ENCODE data around the gene LTK. TPM values are rescaled to one million over a fixed set of nuclear protein-coding genes. Genes with fewer than 3 reads are reported as not detected.
A peak's percentile ranks its signal among the peaks of the same experiment; 100 is the strongest.

The LTK gene
- total and polyA plus RNA-seq, 2 experiments from 2014 or later, result 0.14 TPM; not detected in 1

DNA sequence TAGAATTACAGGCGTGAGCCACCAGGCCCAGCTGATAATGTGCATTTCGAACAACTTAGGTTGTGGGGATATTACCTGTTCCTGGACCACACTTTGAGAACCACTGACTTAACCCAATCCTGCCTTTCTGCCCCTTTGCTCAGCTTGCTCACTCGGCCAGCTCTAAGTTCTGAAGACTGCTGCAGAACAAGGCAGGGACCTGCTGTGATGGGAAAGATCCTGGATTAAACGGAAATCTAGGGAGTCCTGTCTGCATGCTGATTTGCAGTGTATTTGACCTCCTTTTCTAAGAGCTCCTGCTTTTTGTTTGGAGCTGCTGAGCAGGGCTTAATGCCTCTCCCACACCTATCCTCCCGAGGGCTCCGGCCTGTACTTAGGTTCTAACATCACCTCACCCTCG, 2.9 kb downstream of the LTK start:
- TF ChIP-seq CREB1 (CRISPR knock-in tag; IDR thresholded peaks at IDR 0.05; ENCODE audit: low read depth) (no peak), EZH2 (IDR thresholded peaks at IDR 0.05; ENCODE audit: low read depth, unreplicated experiment) (peak; percentile 88), POLR2AphosphoS5 (IDR thresholded peaks at IDR 0.05; ENCODE audit: low read depth) (no peak)
- H4K20me1 ChIP-seq (replicated peaks; ENCODE audit: insufficient read depth), result no peaks in the 10 kb centered on the region; the same call in 1 of the 2 replicates
- peak overlapping the region; percentile 62 for H3K4me3 ChIP-seq
- DNase-seq (ENCODE audit: low spot score), result no peak
- H3K36me3 ChIP-seq (ENCODE audit: insufficient read depth), result no peaks in the 10 kb centered on the region
- Mint-ChIP-seq H3K27me3 (ENCODE audit: insufficient read depth, low read depth, poor library complexity) (peaks cover 70% of the 10 kb centered on the region), H3K4me1 (peaks cover 8% of the 10 kb centered on the region; the same call in 1 of the 3 replicates), H3K9me3 (no peaks in the 10 kb centered on the region), H3K27ac (no peak overlapping the region), H3K36me3 (ENCODE audit: low read depth) (no peaks in the 10 kb centered on the region), H3K4me3 (peak overlapping the region; percentile 42; the same call in 2 of the 3 replicates)
- no peak for ATAC-seq
- H3K27me3 ChIP-seq (ENCODE audit: insufficient read depth), result peaks cover 98% of the 10 kb centered on the region
- H3K79me2 ChIP-seq (replicated peaks; ENCODE audit: insufficient read depth), result no peaks in the 10 kb centered on the region
- H3K4me1 ChIP-seq (ENCODE audit: insufficient read depth), result 0 out of 2 replicates have a peak, but pooled peaks cover 10% of the 10 kb centered on the region
- H3K27ac ChIP-seq (ENCODE audit: low read depth), result no peak overlapping the region
- H3K9me2 ChIP-seq (ENCODE audit: insufficient read depth), result no peaks in the 10 kb centered on the region
- peak overlapping the region; percentile 93 for H3K4me2 ChIP-seq
- H3F3A ChIP-seq (replicated peaks; ENCODE audit: low read depth), result peaks cover 23% of the 10 kb centered on the region
- H2AFZ ChIP-seq, result no peak overlapping the region

DNA sequence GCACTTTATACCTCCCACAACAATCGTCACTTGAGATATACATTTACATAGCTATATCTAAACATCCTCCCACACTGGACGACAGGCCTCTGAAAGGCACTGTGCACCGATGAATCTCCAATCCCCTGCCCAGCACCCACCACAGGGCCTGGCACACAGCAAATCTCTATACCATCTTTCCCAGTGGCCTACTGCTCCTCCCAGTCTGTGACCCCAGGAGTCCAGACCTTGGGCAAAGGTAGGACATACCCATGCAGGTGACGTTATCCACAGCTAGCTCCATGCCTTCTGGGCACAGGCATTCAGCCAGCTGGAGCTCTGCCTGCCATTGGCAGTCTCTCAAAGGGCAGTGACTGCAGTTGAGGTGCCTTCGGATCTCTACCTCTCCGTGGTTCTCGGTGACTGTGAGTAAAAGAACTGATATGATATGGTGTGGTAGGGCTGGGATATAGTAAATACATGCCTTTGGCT, 5.8 kb downstream of the LTK start:
- Histone ChIP-seq H3K36me3 (ENCODE audit: insufficient read depth) (no peaks in the 10 kb centered on the region), H3K27ac (ENCODE audit: low read depth) (no peak overlapping the region), H3K27me3 (ENCODE audit: insufficient read depth) (peaks cover 99% of the 10 kb centered on the region), H3K4me1 (ENCODE audit: insufficient read depth) (peaks cover 14% of the 10 kb centered on the region; the same call in 1 of the 2 replicates), H2AFZ (no peak overlapping the region), H3K9me2 (ENCODE audit: insufficient read depth) (no peaks in the 10 kb centered on the region), H3F3A (replicated peaks; ENCODE audit: low read depth) (peaks cover 11% of the 10 kb centered on the region; the same call in 1 of the 2 replicates), H4K20me1 (replicated peaks; ENCODE audit: insufficient read depth) (no peaks in the 10 kb centered on the region; the same call in 1 of the 2 replicates), H3K4me3 (no peak overlapping the region), H3K4me2 (no peak overlapping the region), H3K79me2 (replicated peaks; ENCODE audit: insufficient read depth) (no peaks in the 10 kb centered on the region)
- Mint-ChIP-seq H3K36me3 (ENCODE audit: low read depth) (no peaks in the 10 kb centered on the region), H3K4me1 (0 out of 3 replicates have a peak, but pooled peaks cover 8% of the 10 kb centered on the region), H3K9me3 (no peaks in the 10 kb centered on the region), H3K27me3 (ENCODE audit: insufficient read depth, low read depth, poor library complexity) (peaks cover 81% of the 10 kb centered on the region), H3K4me3 (no peak overlapping the region), H3K27ac (no peak overlapping the region)
- ATAC-seq (no peak), DNase-seq (ENCODE audit: low spot score) (no peak)
- TF ChIP-seq, protein P1, sequence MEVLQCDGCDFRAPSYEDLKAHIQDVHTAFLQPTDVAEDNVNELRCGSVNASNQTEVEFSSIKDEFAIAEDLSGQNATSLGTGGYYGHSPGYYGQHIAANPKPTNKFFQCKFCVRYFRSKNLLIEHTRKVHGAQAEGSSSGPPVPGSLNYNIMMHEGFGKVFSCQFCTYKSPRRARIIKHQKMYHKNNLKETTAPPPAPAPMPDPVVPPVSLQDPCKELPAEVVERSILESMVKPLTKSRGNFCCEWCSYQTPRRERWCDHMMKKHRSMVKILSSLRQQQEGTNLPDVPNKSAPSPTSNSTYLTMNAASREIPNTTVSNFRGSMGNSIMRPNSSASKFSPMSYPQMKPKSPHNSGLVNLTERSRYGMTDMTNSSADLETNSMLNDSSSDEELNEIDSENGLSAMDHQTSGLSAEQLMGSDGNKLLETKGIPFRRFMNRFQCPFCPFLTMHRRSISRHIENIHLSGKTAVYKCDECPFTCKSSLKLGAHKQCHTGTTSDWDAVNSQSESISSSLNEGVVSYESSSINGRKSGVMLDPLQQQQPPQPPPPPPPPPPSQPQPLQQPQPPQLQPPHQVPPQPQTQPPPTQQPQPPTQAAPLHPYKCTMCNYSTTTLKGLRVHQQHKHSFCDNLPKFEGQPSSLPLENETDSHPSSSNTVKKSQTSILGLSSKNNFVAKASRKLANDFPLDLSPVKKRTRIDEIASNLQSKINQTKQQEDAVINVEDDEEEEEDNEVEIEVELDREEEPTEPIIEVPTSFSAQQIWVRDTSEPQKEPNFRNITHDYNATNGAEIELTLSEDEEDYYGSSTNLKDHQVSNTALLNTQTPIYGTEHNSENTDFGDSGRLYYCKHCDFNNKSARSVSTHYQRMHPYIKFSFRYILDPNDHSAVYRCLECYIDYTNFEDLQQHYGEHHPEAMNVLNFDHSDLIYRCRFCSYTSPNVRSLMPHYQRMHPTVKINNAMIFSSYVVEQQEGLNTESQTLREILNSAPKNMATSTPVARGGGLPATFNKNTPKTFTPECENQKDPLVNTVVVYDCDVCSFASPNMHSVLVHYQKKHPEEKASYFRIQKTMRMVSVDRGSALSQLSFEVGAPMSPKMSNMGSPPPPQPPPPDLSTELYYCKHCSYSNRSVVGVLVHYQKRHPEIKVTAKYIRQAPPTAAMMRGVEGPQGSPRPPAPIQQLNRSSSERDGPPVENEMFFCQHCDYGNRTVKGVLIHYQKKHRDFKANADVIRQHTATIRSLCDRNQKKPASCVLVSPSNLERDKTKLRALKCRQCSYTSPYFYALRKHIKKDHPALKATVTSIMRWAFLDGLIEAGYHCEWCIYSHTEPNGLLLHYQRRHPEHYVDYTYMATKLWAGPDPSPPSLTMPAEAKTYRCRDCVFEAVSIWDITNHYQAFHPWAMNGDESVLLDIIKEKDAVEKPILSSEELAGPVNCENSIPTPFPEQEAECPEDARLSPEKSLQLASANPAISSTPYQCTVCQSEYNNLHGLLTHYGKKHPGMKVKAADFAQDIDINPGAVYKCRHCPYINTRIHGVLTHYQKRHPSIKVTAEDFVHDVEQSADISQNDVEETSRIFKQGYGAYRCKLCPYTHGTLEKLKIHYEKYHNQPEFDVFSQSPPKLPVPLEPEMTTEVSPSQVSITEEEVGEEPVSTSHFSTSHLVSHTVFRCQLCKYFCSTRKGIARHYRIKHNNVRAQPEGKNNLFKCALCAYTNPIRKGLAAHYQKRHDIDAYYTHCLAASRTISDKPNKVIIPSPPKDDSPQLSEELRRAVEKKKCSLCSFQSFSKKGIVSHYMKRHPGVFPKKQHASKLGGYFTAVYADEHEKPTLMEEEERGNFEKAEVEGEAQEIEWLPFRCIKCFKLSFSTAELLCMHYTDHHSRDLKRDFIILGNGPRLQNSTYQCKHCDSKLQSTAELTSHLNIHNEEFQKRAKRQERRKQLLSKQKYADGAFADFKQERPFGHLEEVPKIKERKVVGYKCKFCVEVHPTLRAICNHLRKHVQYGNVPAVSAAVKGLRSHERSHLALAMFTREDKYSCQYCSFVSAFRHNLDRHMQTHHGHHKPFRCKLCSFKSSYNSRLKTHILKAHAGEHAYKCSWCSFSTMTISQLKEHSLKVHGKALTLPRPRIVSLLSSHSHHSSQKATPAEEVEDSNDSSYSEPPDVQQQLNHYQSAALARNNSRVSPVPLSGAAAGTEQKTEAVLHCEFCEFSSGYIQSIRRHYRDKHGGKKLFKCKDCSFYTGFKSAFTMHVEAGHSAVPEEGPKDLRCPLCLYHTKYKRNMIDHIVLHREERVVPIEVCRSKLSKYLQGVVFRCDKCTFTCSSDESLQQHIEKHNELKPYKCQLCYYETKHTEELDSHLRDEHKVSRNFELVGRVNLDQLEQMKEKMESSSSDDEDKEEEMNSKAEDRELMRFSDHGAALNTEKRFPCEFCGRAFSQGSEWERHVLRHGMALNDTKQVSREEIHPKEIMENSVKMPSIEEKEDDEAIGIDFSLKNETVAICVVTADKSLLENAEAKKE (CRISPR knock-in tag; IDR thresholded peaks at IDR 0.05), result no peak
- TF ChIP-seq JUNB (IDR thresholded peaks at IDR 0.05; ENCODE audit: unreplicated experiment) (no peak), STAT1 (IDR thresholded peaks at IDR 0.05; ENCODE audit: unreplicated experiment) (no peak), ZNF331 (CRISPR knock-in tag; IDR thresholded peaks at IDR 0.05; ENCODE audit: low read depth) (no peak), ZNF114 (CRISPR knock-in tag; IDR thresholded peaks at IDR 0.05) (no peak), NANOG (IDR thresholded peaks at IDR 0.05; ENCODE audit: borderline replicate concordance) (no peak), EZH2phosphoT487 (IDR thresholded peaks at IDR 0.05; ENCODE audit: unreplicated experiment) (no peak)
- TF ChIP-seq, protein P2, sequence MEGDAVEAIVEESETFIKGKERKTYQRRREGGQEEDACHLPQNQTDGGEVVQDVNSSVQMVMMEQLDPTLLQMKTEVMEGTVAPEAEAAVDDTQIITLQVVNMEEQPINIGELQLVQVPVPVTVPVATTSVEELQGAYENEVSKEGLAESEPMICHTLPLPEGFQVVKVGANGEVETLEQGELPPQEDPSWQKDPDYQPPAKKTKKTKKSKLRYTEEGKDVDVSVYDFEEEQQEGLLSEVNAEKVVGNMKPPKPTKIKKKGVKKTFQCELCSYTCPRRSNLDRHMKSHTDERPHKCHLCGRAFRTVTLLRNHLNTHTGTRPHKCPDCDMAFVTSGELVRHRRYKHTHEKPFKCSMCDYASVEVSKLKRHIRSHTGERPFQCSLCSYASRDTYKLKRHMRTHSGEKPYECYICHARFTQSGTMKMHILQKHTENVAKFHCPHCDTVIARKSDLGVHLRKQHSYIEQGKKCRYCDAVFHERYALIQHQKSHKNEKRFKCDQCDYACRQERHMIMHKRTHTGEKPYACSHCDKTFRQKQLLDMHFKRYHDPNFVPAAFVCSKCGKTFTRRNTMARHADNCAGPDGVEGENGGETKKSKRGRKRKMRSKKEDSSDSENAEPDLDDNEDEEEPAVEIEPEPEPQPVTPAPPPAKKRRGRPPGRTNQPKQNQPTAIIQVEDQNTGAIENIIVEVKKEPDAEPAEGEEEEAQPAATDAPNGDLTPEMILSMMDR (conservative IDR thresholded peaks at IDR 0.05; ENCODE audit: low read depth in 2 of 2), result no peak
